ENCODE results near the gene ZNF217. TPM values are rescaled to one million over a fixed set of nuclear protein-coding genes. Genes with fewer than 3 reads are reported as not detected.
A peak's percentile ranks its signal among the peaks of the same experiment; 100 is the strongest.
"Not testable (repeated sequence)": the region's sequence is repeated elsewhere in the genome, so short reads cannot be mapped to it uniquely, and the experiment has no call there.

ZNF217 gene
- total RNA-seq, 1 experiment from 2014 or later: 33.8 TPM

DNA sequence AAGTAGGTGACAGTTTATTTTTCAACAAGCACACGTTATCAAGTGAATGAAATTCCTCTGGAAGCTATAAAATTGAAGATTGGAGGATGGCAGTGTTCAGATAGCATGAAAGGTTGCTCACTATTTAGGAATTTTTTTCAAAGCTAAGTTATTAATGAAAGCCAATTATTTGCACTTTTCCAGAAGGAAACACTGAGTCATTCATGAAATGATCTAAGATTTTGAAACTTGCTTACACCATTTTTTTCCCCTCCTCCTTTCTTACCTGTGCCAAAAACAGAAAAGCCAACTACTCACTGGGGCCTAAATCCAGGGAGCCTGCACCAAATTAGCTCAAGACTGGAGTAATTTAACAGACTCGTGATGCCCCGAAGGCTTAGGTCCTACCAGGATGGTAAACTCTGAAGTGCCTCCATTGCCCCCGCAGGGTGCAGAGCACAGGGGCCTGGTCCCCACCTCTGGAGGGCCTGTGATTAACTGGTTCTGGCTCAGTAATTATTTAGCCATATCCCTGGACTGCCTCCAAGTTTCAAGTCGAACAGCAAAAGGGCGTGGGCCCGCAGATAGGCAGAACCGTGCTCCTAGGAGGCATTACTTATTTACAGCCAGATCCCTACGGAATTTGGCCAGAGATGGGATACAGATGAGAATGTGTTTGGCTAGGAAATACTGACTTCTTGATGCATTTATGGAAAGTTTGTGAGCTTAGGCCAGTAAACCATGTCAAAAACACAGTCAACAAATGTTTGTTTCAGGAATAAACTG lies 28.0 kb upstream of the ZNF217 start (continued):
- TF ChIP-seq EZH2phosphoT487 (IDR thresholded peaks at IDR 0.05; ENCODE audit: borderline replicate concordance) (no peak), ZFX (IDR thresholded peaks at IDR 0.05) (peak; percentile 52; the same call in 1 of the 2 replicates), RAD21 (IDR thresholded peaks at IDR 0.05; ENCODE audit: low read depth) (peak; percentile 24; the same call in 1 of the 2 replicates), TCF7L2 (IDR thresholded peaks at IDR 0.05; ENCODE audit: borderline replicate concordance, extremely low read depth, insufficient read depth, insufficient read length) (peak; percentile 59), SP1 (IDR thresholded peaks at IDR 0.05; ENCODE audit: low read depth) (peak; percentile 89), FOSL1 (IDR thresholded peaks at IDR 0.05; ENCODE audit: low read depth) (peak; percentile 95), SIN3A (IDR thresholded peaks at IDR 0.05; ENCODE audit: low read depth) (no peak), EZH2 (IDR thresholded peaks at IDR 0.05) (no peak), YY1 (IDR thresholded peaks at IDR 0.05; ENCODE audit: extremely low read depth, insufficient replicate concordance, low read depth, low read length) (peak; percentile 28), ZNF274 (IDR thresholded peaks at IDR 0.05; ENCODE audit: low read depth, low read length) (no peak), CBX3 (IDR thresholded peaks at IDR 0.05; ENCODE audit: low read depth) (peak; percentile 71), EGR1 (IDR thresholded peaks at IDR 0.05; ENCODE audit: low read depth) (peak; percentile 65; the same call in 1 of the 2 replicates), JUND (IDR thresholded peaks at IDR 0.05) (peak; percentile 92), POLR2A (IDR thresholded peaks at IDR 0.05; ENCODE audit: borderline replicate concordance, extremely low read depth, insufficient read depth, insufficient read length) (peak; percentile 37)
- TF ChIP-seq, protein P1, sequence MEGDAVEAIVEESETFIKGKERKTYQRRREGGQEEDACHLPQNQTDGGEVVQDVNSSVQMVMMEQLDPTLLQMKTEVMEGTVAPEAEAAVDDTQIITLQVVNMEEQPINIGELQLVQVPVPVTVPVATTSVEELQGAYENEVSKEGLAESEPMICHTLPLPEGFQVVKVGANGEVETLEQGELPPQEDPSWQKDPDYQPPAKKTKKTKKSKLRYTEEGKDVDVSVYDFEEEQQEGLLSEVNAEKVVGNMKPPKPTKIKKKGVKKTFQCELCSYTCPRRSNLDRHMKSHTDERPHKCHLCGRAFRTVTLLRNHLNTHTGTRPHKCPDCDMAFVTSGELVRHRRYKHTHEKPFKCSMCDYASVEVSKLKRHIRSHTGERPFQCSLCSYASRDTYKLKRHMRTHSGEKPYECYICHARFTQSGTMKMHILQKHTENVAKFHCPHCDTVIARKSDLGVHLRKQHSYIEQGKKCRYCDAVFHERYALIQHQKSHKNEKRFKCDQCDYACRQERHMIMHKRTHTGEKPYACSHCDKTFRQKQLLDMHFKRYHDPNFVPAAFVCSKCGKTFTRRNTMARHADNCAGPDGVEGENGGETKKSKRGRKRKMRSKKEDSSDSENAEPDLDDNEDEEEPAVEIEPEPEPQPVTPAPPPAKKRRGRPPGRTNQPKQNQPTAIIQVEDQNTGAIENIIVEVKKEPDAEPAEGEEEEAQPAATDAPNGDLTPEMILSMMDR (IDR thresholded peaks at IDR 0.05 in 2 of 3, conservative IDR thresholded peaks at IDR 0.05 in 1 of 3; ENCODE audit: borderline replicate concordance in 1 of 3, insufficient read depth in 1 of 3, low read depth in 2 of 3, low read length in 2 of 3): no peak
- TF ChIP-seq, protein P2, sequence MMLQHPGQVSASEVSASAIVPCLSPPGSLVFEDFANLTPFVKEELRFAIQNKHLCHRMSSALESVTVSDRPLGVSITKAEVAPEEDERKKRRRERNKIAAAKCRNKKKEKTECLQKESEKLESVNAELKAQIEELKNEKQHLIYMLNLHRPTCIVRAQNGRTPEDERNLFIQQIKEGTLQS (IDR thresholded peaks at IDR 0.05): no peak

DNA sequence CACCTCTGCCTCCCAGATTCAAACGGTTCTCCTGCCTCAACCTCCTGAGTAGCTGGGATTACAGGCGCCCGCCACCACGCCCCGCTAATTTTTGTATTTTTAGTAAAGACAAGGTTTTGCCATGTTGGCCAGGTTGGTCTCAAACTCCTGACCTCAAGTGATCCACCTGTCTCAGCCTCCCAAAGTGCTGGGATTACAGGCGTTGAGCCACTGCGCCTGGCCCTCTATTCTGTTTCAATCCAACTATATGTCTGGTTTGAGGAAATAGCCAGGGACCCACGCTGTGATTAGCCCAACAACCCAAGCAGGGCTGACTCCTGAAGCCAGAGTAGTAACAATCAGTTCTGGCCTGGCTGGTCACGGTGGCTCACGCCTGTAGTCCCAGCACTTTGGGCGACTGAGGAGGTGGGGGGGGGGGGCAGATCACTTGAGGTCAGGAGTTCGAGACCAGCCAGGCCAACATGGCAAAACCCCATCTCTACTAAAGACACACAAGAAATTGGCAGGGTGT lies 24.9 kb upstream of the ZNF217 start:
- H2AFZ ChIP-seq (ENCODE audit: low read depth, low read length, poor library complexity, severe bottlenecking); H3K27me3 ChIP-seq (ENCODE audit: insufficient read depth, low read length); BruUV-seq (replicated peaks); H3K36me3 ChIP-seq (ENCODE audit: control insufficient read depth in 1 of 2, insufficient read depth in 2 of 2, low read length in 2 of 2); H3K4me2 ChIP-seq (ENCODE audit: low read length); H3K79me2 ChIP-seq (ENCODE audit: insufficient read depth, low read length); intact Hi-C loops (cut with micrococcal nuclease); DNase-seq (ENCODE audit: low read depth, low spot score); ATAC-seq; H3K9me3 ChIP-seq (ENCODE audit: control insufficient read depth in 1 of 2, insufficient read depth in 1 of 2, low read depth in 1 of 2, low read length in 2 of 2); H4K20me1 ChIP-seq (ENCODE audit: insufficient read depth); POLR2A ChIA-PET; H3K9ac ChIP-seq (ENCODE audit: low read length); H3K27ac ChIP-seq (ENCODE audit: low read depth, low read length); H3K4me3 ChIP-seq (replicated peaks in 1 of 2; ENCODE audit: low read depth in 1 of 2, low read length in 2 of 2); H3K9me2 ChIP-seq (ENCODE audit: insufficient read depth); CTCF ChIA-PET; RAD21 ChIA-PET (ENCODE audit: low non-redundant PET in 1 of 2, low total read pairs in 2 of 2, uncharacterized antibody in 2 of 2, unreplicated experiment in 2 of 2): not testable (repeated sequence)
- H3K4me1 ChIP-seq (ENCODE audit: control insufficient read depth in 1 of 2, insufficient read depth in 2 of 2, low read length in 2 of 2): peaks cover 35 to 54% of the 10 kb centered on the region in 2 experiments
